ENCODE measurements around the gene SNAI3. TPM values are rescaled to one million over a fixed set of nuclear protein-coding genes. Genes with fewer than 3 reads are reported as not detected.
"Not testable (repeated sequence)": the region's sequence is repeated elsewhere in the genome, so short reads cannot be mapped to it uniquely, and the experiment has no call there.

The SNAI3 gene
- total RNA-seq, 1 donor from 2014 or later, result 7.0 TPM

DNA sequence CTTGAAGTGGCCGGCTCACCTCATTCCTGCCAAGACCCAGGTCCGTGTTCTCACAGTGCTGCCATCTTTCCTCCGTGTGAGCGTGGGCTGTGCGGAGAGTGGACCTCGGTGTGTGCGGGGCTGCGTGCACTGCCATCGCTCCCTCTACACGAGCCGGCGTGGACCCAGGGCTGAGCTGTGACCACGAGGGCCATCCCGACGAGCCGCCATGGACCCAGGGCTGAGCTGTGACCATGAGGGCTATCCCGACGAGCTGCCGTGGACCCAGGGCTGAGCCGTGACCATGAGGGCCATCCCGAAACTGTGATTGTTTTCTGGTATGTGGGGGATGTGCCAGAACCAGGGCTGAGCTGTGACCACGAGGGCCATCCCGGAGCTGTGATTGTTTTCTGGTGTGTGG is 14.5 kb downstream of the SNAI3 start:
- no peaks in the 10 kb centered on the region for H3K9me3 ChIP-seq
- H3K4me3 ChIP-seq, result no peak overlapping the region
- ATAC-seq (no peak), DNase-seq (no peak)
- H3K27me3 ChIP-seq, result no peaks in the 10 kb centered on the region
- H3K36me3 ChIP-seq, result no peaks in the 10 kb centered on the region
- intact Hi-C loops (cut with DNase I), result no loop called here
- no peaks in the 10 kb centered on the region for H3K4me1 ChIP-seq
- H3K27ac ChIP-seq, result no peak overlapping the region
- TF ChIP-seq, protein P1, sequence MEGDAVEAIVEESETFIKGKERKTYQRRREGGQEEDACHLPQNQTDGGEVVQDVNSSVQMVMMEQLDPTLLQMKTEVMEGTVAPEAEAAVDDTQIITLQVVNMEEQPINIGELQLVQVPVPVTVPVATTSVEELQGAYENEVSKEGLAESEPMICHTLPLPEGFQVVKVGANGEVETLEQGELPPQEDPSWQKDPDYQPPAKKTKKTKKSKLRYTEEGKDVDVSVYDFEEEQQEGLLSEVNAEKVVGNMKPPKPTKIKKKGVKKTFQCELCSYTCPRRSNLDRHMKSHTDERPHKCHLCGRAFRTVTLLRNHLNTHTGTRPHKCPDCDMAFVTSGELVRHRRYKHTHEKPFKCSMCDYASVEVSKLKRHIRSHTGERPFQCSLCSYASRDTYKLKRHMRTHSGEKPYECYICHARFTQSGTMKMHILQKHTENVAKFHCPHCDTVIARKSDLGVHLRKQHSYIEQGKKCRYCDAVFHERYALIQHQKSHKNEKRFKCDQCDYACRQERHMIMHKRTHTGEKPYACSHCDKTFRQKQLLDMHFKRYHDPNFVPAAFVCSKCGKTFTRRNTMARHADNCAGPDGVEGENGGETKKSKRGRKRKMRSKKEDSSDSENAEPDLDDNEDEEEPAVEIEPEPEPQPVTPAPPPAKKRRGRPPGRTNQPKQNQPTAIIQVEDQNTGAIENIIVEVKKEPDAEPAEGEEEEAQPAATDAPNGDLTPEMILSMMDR (IDR thresholded peaks at IDR 0.05), result no peak

DNA sequence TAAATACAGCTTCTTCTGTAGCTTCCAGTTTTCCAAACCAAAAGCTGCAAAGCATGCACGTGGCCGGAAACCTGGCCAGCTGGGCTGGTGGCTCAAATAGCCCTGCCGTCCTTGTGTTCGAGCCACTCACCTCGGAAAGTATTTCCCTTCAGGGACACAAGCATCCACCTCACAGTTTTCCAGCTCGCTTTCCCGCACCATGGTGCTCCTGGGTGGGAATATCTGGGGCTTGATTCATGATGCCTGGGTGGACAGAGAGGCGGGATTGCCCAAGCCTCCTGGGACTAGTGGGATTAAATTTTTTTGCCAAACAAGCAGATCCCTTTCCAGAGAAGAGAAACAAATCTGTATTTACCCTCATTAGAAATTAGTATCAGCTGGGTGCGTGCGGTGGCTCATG is 16.3 kb downstream of the SNAI3 start:
- Histone ChIP-seq H3K4me3 (no peak overlapping the region), H3K27ac (no peak overlapping the region), H3K27me3 (no peaks in the 10 kb centered on the region), H3K4me1 (no peaks in the 10 kb centered on the region), H3K36me3 (no peaks in the 10 kb centered on the region), H3K9me3 (no peaks in the 10 kb centered on the region)
- intact Hi-C loops (cut with DNase I), result no loop called here
- TF ChIP-seq, protein P1 (IDR thresholded peaks at IDR 0.05), result no peak
- ATAC-seq (no peak), DNase-seq (no peak)

- ATAC-seq; H3K9me3 ChIP-seq; DNase-seq; H3K36me3 ChIP-seq; H3K4me3 ChIP-seq; H3K4me1 ChIP-seq; intact Hi-C loops (cut with DNase I); H3K27me3 ChIP-seq; H3K27ac ChIP-seq: not testable (repeated sequence)
Measured at GRCh38 chr16:88669493-88669892, 16.8 kb downstream of the SNAI3 start.

DNA sequence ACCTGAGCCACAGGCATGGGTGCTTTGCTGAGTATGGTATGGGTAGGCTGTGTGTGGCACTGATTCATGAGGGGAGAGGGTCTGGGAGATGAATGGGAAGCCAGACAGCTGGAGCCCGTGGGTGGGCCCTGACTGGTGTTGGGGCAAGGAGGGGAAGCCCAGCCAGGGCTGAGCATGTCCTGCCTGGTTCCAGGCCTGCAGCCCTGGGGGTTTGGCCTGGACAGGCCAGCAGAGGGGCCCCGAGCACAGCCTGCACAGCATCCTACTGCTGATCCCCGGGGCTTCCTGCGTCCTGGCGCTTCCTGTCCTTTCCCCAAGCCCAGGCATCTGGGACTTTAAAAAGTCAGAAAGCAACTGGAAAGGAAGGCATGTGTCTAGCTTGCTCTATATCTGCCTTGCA is 18.8 kb downstream of the SNAI3 start:
- peaks cover 3% of the 10 kb centered on the region for H3K4me1 ChIP-seq
- no peaks in the 10 kb centered on the region for H3K9me3 ChIP-seq
- no peak overlapping the region for H3K4me3 ChIP-seq
- TF ChIP-seq, protein P1 (IDR thresholded peaks at IDR 0.05), result no peak
- DNase-seq (no peak), ATAC-seq (no peak)
- no peaks in the 10 kb centered on the region for H3K36me3 ChIP-seq
- H3K27me3 ChIP-seq, result no peaks in the 10 kb centered on the region
- intact Hi-C loops (cut with DNase I), result no loop called here
- H3K27ac ChIP-seq, result no peak overlapping the region

DNA sequence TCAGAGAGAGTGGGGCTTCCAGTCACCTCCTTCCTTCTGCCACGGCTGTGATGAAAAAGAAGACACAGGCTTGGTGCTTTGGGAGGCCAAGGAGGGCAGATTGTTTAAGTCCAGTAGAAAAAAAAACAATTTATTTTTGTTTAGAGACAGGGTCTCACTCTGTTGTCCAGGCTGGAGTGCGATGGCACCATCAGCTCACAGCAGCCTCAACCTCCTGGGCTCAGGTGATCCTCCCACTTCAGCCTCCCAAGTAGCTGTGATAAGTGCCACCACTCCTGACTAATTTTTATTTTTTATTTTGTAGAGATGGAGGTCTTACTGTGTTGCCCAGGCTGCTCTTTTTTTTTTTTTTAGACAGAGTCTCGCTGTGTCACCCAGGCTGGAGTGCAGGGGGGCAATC is 20.7 kb downstream of the SNAI3 start:
- no peak overlapping the region for H3K4me3 ChIP-seq
- no peaks in the 10 kb centered on the region for H3K9me3 ChIP-seq
- no peak for ATAC-seq
- intact Hi-C loops (cut with DNase I), result no loop called here
- no peaks in the 10 kb centered on the region for H3K36me3 ChIP-seq
- no peak overlapping the region for H3K27ac ChIP-seq
- no peaks in the 10 kb centered on the region for H3K27me3 ChIP-seq
- peaks cover 17% of the 10 kb centered on the region for H3K4me1 ChIP-seq
- DNase-seq, result no peak
- TF ChIP-seq, protein P1 (IDR thresholded peaks at IDR 0.05), result no peak

GRCh38 chr16:88665148-88665547 is 21.2 kb downstream of the SNAI3 start:
- TF ChIP-seq, protein P1 (IDR thresholded peaks at IDR 0.05), result no peak
- intact Hi-C loops (cut with DNase I), result no loop called here
- peaks cover 17% of the 10 kb centered on the region for H3K4me1 ChIP-seq
- no peaks in the 10 kb centered on the region for H3K9me3 ChIP-seq
- no peaks in the 10 kb centered on the region for H3K36me3 ChIP-seq
- no peaks in the 10 kb centered on the region for H3K27me3 ChIP-seq
- no peak overlapping the region for H3K27ac ChIP-seq
- ATAC-seq (no peak), DNase-seq (no peak)
- no peak overlapping the region for H3K4me3 ChIP-seq

All from upper lobe of right lung (tissue), 1 donor.